ENCODE data around the gene EPGN.
"Not testable (repeated sequence)": the region's sequence is repeated elsewhere in the genome, so short reads cannot be mapped to it uniquely, and the experiment has no call there.

The EPGN gene

DNA sequence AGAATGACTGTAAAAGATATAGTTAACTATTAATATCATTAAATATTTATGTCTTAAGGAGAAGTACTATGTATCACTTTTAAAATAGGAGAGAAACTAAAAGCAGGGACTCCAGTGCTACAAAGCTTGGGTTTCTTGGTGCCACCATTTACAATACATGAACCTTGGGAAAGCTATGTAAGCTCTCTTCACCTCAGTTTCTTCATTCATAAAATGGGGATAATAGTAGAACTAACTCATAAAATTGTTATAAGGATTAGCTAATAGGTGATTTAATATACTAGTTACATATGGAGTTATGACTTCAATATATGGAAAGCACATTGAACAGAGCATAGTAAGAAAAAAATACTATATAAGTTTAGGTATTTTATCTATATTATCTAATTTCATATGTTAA lies 23.7 kb downstream of the EPGN start:
- in situ Hi-C loops (cut with MboI; ENCODE audit: low pct_unique_long_range_greater_than_20kb, low sequenced_read_pairs) = no loop called here
- no peak for DNase-seq

DNA sequence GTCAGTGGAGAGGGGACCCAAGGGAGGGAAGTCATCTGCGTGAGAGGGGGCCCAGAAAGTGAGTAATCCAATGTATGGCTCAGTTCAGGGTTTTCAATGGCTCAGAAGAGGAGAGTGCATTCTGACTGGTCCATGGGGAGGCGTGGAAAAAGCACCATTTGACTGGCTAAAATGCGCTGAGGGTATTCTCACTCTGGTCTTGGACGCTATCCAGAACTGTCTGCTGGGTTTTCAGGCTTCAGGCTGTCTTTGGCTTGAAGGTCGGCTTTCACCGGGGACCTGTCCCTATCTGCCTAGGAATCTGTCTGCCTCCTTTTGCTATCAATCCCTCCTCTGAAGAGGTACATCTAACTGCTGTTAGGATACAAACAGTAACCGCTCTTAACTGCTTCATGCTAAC lies 26.4 kb downstream of the EPGN start:
- in situ Hi-C loops (cut with MboI; ENCODE audit: low pct_unique_long_range_greater_than_20kb, low sequenced_read_pairs) = no loop called here

GRCh38 chr4:74335341-74336021 lies 27.2 kb downstream of the EPGN start:
- no peak for DNase-seq
- in situ Hi-C loops (cut with MboI; ENCODE audit: low pct_unique_long_range_greater_than_20kb, low sequenced_read_pairs) = no loop called here

More for the DNA sequence above, 26.4 kb downstream of the EPGN start:
- no peak for DNase-seq

- in situ Hi-C loops (cut with MboI; ENCODE audit: low pct_unique_long_range_greater_than_20kb, low sequenced_read_pairs) = no loop called here
- DNase-seq = no peak
Measured at GRCh38 chr4:74338792-74339333, 30.6 kb downstream of the EPGN start.

DNA sequence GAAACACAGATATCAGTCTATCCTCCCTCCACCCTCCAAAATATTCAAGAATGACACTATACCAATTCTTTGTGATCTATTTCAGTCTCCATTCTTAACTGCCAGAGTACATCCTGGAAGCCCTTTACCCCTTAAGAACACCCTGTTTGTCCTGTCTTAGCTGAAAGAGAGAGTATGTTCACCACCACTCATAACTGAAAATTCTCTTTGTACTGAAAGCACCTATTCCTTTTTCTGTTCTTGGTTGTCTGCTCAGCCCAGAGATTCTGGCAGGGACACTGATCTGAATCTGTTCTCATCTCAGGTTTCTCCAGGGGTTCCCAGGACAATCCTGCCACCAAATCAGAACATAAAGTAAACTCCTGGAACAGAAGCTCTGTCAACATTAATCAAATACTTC lies 31.2 kb downstream of the EPGN start:
- DNase-seq = no peak
- in situ Hi-C loops (cut with MboI; ENCODE audit: low pct_unique_long_range_greater_than_20kb, low sequenced_read_pairs) = no loop called here

- in situ Hi-C loops (cut with MboI; ENCODE audit: low pct_unique_long_range_greater_than_20kb, low sequenced_read_pairs); DNase-seq: not testable (repeated sequence)
Measured at GRCh38 chr4:74340421-74340820, 32.2 kb downstream of the EPGN start.

GRCh38 chr4:74344031-74344430 lies 35.8 kb downstream of the EPGN start:
- in situ Hi-C loops (cut with MboI; ENCODE audit: low pct_unique_long_range_greater_than_20kb, low sequenced_read_pairs) = no loop called here

GRCh38 chr4:74353858-74354257 lies 45.6 kb downstream of the EPGN start:
- in situ Hi-C loops (cut with MboI; ENCODE audit: low pct_unique_long_range_greater_than_20kb, low sequenced_read_pairs) = no loop called here

More at GRCh38 chr4:74344031-74344430, 35.8 kb downstream of the EPGN start:
- no peak for DNase-seq

GRCh38 chr4:74357965-74358364 lies 49.7 kb downstream of the EPGN start:
- in situ Hi-C loops (cut with MboI; ENCODE audit: low pct_unique_long_range_greater_than_20kb, low sequenced_read_pairs) = no loop called here
- DNase-seq = no peak

More at GRCh38 chr4:74353858-74354257, 45.6 kb downstream of the EPGN start:
- DNase-seq = no peak

GRCh38 chr4:74361671-74362070 lies 53.4 kb downstream of the EPGN start:
- DNase-seq = no peak
- in situ Hi-C loops (cut with MboI; ENCODE audit: low pct_unique_long_range_greater_than_20kb, low sequenced_read_pairs) = no loop called here

DNA sequence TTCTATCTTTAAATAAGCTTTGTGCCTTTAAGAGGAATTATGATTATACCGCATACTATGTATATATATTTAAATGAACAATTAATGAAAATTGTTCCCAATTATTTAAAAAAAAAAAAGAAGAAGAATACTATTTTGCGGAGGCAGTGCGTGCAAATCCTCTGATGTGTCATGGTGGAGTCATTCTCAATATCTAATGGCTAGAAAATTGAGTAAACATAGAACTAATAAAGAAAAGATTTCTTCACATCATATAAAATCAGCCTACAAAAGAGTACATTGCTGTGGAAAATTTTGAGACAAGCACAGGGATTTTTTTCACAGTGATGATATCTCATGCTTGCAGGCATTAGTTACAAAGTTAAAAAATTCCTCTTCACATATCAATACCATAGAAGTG lies 54.1 kb downstream of the EPGN start:
- DNase-seq = no peak
- in situ Hi-C loops (cut with MboI; ENCODE audit: low pct_unique_long_range_greater_than_20kb, low sequenced_read_pairs) = no loop called here

GRCh38 chr4:74364256-74364651 lies 56.0 kb downstream of the EPGN start:
- no peak for DNase-seq
- in situ Hi-C loops (cut with MboI; ENCODE audit: low pct_unique_long_range_greater_than_20kb, low sequenced_read_pairs) = no loop called here

- no peak for DNase-seq
- in situ Hi-C loops (cut with MboI; ENCODE audit: low pct_unique_long_range_greater_than_20kb, low sequenced_read_pairs) = no loop called here
Measured at GRCh38 chr4:74364652-74365491, 56.6 kb downstream of the EPGN start, which contains the start of gene EREG. EREG (plus strand) TSS chr4:74365145; CDS start chr4:74365309, 164 bp downstream.

- DNase-seq = no peak
- in situ Hi-C loops (cut with MboI; ENCODE audit: low pct_unique_long_range_greater_than_20kb, low sequenced_read_pairs) = no loop called here
Measured at GRCh38 chr4:74365761-74366160, 57.5 kb downstream of the EPGN start.
